ENCODE measurements around the gene MYO7A.

The MYO7A gene

DNA sequence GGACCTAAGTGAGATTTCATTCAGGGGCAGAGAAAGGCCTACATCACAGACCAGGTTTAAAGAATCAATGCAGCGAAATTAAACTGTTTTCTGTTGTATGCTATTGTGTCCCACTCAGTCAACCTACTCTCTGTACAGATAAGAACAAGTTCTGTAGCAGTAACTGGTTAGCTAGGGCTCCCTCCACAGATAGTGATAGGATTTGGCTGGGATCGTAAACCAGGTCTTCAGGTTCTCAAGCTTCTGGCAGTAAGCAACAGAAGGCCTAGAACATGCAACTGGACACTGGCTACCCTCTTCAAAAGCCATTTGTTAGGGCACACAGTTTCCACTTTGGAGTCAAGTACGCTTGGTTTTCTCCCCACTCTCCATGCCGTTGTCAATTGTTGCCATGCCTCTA lies 104.2 kb downstream of the MYO7A start:
- TF ChIP-seq, protein P1, sequence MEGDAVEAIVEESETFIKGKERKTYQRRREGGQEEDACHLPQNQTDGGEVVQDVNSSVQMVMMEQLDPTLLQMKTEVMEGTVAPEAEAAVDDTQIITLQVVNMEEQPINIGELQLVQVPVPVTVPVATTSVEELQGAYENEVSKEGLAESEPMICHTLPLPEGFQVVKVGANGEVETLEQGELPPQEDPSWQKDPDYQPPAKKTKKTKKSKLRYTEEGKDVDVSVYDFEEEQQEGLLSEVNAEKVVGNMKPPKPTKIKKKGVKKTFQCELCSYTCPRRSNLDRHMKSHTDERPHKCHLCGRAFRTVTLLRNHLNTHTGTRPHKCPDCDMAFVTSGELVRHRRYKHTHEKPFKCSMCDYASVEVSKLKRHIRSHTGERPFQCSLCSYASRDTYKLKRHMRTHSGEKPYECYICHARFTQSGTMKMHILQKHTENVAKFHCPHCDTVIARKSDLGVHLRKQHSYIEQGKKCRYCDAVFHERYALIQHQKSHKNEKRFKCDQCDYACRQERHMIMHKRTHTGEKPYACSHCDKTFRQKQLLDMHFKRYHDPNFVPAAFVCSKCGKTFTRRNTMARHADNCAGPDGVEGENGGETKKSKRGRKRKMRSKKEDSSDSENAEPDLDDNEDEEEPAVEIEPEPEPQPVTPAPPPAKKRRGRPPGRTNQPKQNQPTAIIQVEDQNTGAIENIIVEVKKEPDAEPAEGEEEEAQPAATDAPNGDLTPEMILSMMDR (IDR thresholded peaks at IDR 0.05; ENCODE audit: extremely low read depth, insufficient read depth, missing control alignments): no peak
- DNase-seq (ENCODE audit: low spot score): no peak
- in situ Hi-C loops (cut with MboI; ENCODE audit: low pct_unique_long_range_greater_than_20kb, low sequenced_read_pairs, unreplicated experiment): no loop called here

- TF ChIP-seq, protein P1 (IDR thresholded peaks at IDR 0.05; ENCODE audit: extremely low read depth, insufficient read depth, missing control alignments): no peak
Measured at GRCh38 chr11:77233011-77233410, 105.0 kb downstream of the MYO7A start.

GRCh38 chr11:77236901-77237300 lies 108.9 kb downstream of the MYO7A start:
- in situ Hi-C loops (cut with MboI; ENCODE audit: low pct_unique_long_range_greater_than_20kb, low sequenced_read_pairs, unreplicated experiment): no loop called here
- TF ChIP-seq, protein P1 (IDR thresholded peaks at IDR 0.05; ENCODE audit: extremely low read depth, insufficient read depth, missing control alignments): no peak
- no peak for DNase-seq (ENCODE audit: low spot score)

More at GRCh38 chr11:77233011-77233410, 105.0 kb downstream of the MYO7A start:
- in situ Hi-C loops (cut with MboI; ENCODE audit: low pct_unique_long_range_greater_than_20kb, low sequenced_read_pairs, unreplicated experiment): no loop called here
- DNase-seq (ENCODE audit: low spot score): no peak

DNA sequence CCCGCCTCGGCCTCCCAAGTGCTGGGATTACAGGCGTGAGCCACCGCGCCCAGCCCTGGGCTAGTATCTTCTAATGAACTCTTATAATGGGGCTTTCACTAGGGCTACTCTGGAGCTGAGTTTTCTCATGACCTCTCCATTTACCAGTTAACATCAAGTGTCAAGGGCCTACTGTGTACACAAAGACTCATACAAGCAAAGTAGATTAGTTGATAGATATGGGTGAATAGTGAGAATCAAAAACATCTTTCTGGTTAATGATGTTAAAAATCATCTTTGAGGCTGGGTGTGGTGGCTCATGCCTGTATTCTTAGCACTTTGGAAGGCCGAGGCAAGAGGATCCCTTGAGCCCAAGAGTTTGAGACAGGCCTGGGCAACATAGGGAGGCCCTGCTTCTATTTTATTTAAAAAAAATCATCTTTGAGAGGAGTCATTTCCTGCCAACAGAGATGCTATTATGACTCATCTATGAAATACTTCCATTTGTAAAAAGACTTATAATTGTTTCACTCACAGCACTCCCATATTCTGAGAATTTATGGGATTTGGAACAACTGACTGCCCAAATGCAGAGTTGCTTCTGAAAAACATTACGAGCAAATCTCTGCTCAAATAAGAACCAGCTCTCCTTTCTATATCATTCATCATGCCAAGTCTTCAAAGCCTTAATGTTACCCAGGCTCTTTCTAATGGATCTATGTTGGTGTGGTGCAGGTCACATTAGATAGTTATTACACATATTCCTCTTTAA lies 116.4 kb downstream of the MYO7A start:
- no peak for DNase-seq (ENCODE audit: low spot score)
- TF ChIP-seq, protein P1 (IDR thresholded peaks at IDR 0.05; ENCODE audit: extremely low read depth, insufficient read depth, missing control alignments): no peak
- in situ Hi-C loops (cut with MboI; ENCODE audit: low pct_unique_long_range_greater_than_20kb, low sequenced_read_pairs, unreplicated experiment): no loop called here

DNA sequence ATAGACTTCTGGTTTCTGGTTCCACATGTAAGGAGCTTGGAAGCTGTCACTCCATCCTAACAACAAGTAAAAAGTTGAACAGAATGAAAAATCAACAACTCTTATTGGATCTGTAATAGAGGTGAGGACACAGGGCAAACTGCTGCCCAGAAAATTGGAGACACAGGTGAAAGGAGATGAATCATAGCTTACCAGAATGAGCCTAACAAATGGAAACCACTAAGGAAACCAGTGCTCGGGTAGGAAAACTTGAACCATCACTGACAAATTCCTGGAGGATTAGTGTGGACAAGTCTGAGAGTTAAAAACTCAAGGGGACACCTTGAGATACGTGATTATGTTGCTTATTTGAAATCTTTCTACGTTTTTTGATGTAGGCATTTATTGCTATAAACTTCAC lies 121.4 kb downstream of the MYO7A start:
- in situ Hi-C loops (cut with MboI; ENCODE audit: low pct_unique_long_range_greater_than_20kb, low sequenced_read_pairs, unreplicated experiment): no loop called here
- TF ChIP-seq, protein P1 (IDR thresholded peaks at IDR 0.05; ENCODE audit: extremely low read depth, insufficient read depth, missing control alignments): no peak
- DNase-seq (ENCODE audit: low spot score): no peak

DNA sequence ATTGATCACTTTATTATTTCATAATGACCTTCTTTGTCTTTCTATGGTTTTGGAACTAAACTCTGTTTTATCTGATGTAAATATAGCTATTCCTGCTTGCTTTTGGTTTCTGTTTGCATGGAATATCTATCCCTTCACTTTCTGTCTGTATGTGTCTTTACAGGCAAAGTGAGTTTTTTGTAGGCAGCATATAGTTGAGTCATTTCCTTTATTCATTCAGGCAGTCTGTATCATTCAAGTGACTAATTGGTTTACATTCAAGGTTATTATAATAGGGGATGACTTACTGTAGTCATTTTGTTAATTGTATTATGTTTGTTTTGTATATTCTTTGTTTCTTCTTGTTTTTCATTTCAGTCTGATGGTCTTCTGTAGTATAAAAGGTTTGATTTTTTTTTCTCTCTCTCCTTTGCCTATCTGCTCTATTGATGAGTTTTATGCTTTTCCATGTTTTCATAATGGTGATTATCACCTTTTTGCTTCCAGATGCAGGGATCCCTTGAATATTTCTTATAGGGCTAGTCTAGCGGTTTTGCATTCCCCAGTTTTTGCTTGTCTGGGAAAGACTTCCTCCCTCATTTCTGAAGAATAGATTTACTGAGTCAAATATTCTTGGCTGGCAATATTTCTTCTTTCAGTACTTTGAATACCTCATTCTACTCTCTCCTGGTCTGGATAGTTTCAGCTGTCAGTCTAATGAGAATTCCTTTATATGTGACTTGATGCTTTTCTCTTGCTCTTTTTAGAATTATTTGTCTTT lies 123.0 kb downstream of the MYO7A start:
- TF ChIP-seq, protein P1 (IDR thresholded peaks at IDR 0.05; ENCODE audit: extremely low read depth, insufficient read depth, missing control alignments): no peak
- in situ Hi-C loops (cut with MboI; ENCODE audit: low pct_unique_long_range_greater_than_20kb, low sequenced_read_pairs, unreplicated experiment): no loop called here
- no peak for DNase-seq (ENCODE audit: low spot score)
